Right renal cortex interstitium (tissue), 3 donors: Measurements from ENCODE around the gene SERTAD2. TPM values are rescaled to one million over a fixed set of nuclear protein-coding genes. Genes with fewer than 3 reads are reported as not detected.

Experiments used
- DNase-seq, 3 donors: peaks; one replicate each; pipeline ENCODE4 v3.0.0-alpha.2; 2013; ENCODE audit warnings: low read depth in 3 of 3, low spot score in 2 of 3
- polyA plus RNA-seq, 3 donors: library from polyadenylated mRNA; unstranded; fragments of 120-200 nt; gene quantifications; one replicate each; pipeline ENCODE4 v1.2.1, GENCODE V29; 2013; ENCODE audit not compliant: insufficient read length in 3 of 3

Gene SERTAD2
- polyA plus RNA-seq, 3 donors = 23.0 to 25.8 (median 25.6) TPM

DNA sequence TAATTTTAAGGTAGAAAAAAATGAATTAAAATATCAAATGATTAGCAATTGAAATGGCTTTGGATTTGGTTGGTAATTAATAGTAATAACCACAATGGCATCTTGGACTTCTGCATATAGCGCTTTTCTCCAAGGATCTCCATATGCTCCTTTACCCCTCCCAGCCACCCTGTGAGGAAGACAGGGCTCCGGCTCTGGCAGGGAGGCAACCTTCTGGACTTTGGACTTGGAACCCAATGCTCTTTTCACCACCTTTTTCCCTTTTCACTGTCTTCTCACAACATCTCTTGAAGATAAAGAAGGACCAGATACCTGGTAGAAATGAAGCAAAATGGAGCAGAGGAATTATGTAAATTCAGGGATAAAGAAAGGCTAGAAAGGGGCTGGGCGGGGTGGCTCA is 23.8 kb upstream of the SERTAD2 start:
- no peak for DNase-seq

- DNase-seq = no peak
Measured at GRCh38 chr2:64675860-64676259, 22.1 kb upstream of the SERTAD2 start.

GRCh38 chr2:64672708-64673107 is 19.0 kb upstream of the SERTAD2 start:
- no peak for DNase-seq

- no peak for DNase-seq
Measured at GRCh38 chr2:64670047-64670446, 16.3 kb upstream of the SERTAD2 start.

GRCh38 chr2:64669288-64669687 is 15.6 kb upstream of the SERTAD2 start:
- no peak for DNase-seq

GRCh38 chr2:64668542-64668941 is 14.8 kb upstream of the SERTAD2 start:
- DNase-seq = no peak

GRCh38 chr2:64667535-64667934 is 13.8 kb upstream of the SERTAD2 start:
- no peak for DNase-seq

GRCh38 chr2:64666810-64667438 is 13.2 kb upstream of the SERTAD2 start:
- DNase-seq = no peak

GRCh38 chr2:64665709-64666108 is 12.0 kb upstream of the SERTAD2 start:
- no peak for DNase-seq

DNA sequence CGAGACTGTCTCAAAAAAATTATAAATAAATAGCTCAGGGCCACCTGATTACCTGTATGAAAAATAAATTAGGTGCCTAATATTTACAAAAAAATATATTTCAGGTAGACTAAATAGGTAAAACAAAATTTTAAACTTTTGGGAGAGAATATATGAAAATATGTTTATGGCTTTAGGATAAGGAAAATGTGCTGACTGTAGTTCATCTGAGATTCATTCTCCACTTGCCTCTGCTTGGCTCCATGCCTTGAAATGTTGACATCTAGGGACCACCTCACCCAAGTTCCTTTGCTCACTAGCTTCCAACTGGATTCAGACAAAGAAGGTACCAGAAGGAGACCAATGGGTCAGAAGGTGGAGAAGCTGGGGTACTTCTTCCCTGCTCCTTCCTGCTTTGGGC is 9.7 kb upstream of the SERTAD2 start:
- DNase-seq = no peak

DNA sequence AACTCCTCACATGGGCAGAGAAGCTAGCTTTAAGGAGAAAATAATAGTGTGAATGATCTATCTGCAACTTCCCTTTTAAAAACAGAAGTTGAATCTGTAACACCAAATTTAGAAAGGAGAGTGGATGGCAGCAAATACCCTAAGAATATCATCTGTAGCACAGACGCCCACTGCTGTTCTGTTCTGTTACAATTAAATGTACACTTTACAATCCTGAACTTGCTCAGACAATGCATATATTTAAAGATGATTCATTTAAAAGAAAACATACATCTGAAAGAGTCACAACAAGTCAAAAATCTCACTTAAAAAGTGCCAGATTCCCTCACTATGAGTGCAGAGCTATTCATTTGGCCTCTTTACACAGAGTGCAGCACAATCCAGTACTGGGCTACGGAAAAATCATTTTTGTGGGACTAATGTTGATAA is 8.0 kb upstream of the SERTAD2 start:
- DNase-seq = no peak

- no peak for DNase-seq
Measured at GRCh38 chr2:64659252-64659651, 5.5 kb upstream of the SERTAD2 start.

DNA sequence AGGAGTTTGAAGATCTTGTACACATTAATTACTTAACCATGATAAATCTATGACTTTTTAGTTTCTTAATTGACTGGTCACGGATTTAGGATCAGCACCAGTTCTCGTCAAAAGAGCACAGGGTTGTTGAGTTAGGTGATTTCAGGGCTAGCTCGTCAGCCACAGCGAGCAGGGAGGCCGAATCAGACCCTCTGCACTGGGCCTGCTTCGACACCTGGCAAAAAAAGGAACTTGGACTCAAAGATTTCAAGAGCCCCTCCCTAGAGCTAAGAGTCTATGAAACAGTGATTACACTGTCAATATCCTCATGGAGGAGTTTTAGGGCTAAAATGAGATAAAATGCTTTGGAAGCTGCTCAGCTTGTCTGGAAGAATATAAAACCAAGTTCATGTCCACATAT is 4.6 kb upstream of the SERTAD2 start:
- no peak for DNase-seq

GRCh38 chr2:64657411-64657810 is 3.7 kb upstream of the SERTAD2 start:
- DNase-seq = no peak

- no peak for DNase-seq
Measured at GRCh38 chr2:64656379-64656778, 2.7 kb upstream of the SERTAD2 start.

GRCh38 chr2:64655873-64656272 is 2.2 kb upstream of the SERTAD2 start:
- DNase-seq = no peak

- no peak for DNase-seq
Measured at GRCh38 chr2:64655018-64655664, 1.4 kb upstream of the SERTAD2 start.

- DNase-seq = no peak
Measured at GRCh38 chr2:64654063-64654811, 524 bp upstream of the SERTAD2 start.

DNA sequence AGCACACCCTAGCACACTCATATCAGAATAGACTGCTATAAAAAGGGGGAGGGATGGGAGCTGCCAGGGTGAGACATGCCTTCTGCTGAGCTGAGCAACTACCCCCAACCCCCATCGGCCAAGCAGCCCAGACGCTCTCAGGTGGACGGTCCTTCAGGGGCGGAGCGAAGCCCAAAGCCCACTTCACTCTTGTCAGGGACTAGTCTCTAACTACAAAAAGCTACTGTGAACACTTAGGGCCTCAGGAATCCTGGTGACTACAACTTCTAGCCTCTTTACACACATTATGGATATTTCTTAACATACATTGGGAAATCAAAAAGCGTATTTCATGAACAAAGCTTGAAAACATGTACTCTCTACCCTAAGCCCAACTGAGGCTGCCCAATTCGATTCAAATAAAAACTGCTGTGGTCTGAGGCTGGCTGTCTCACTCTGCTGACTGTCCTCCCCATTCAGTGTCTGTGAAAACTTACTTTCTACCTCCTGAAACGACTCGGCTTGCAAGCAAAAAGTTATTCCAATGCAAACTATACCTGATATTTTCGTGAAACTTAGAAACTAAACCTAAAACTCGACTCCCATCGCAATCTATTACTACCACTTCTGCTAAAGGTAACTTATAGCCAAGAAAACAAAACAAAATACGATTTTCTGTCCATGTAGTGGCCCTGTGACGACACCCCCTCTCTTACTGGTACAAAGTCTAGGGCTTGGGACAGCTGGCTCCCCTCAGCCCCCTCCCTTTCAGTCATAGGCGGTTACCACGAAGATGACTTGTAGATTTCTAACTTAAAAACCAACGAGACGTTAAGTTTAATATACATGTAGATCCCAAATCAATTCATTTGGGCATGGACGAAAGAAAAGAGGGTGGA is 1.2 kb downstream of the SERTAD2 start:
- DNase-seq = no peak

DNA sequence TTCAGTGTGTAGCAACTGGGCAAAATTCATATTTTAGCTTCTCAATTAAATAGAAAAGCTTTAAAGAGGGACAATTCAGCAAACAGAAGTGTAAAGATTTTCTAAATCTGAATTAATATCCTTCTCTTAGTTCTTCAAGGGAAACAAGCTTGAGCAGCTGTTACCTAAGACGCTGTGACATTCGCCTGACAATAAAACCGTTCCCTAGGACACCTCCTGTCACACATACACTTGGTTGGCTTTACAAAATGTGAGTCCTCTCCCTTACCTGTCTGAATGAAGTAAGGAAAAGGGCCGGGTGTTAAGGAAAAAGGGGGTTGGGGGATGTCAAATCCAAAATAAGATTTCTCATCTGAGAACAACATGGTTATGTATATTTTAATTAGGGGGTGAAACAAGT is 2.1 kb downstream of the SERTAD2 start:
- DNase-seq = no peak

- no peak for DNase-seq
Measured at GRCh38 chr2:64650722-64651338, 2.9 kb downstream of the SERTAD2 start.
